ENCODE measurements around the gene BRD3. TPM values are rescaled to one million over a fixed set of nuclear protein-coding genes. Genes with fewer than 3 reads are reported as not detected.
A peak's percentile ranks its signal among the peaks of the same experiment; 100 is the strongest.

The BRD3 gene
- total RNA-seq, 1 donor from 2014 or later: 35.5 TPM

- Histone ChIP-seq H3K27me3 (ENCODE audit: low read depth) (no peaks in the 10 kb centered on the region), H3K4me3 (no peak overlapping the region), H3K4me1 (peaks cover 11% of the 10 kb centered on the region), H3K27ac (no peak overlapping the region), H3K36me3 (peaks cover 41% of the 10 kb centered on the region), H3K9me3 (no peaks in the 10 kb centered on the region)
- intact Hi-C loops (cut with DNase I): no loop called here
- DNase-seq (no peak), ATAC-seq (no peak)
- TF ChIP-seq CTCF (IDR thresholded peaks at IDR 0.05): no peak
Measured at GRCh38 chr9:134028575-134029247, 39.1 kb downstream of the BRD3 start.

- no peak overlapping the region for H3K4me3 ChIP-seq
- H3K9me3 ChIP-seq: no peaks in the 10 kb centered on the region
- no peak for TF ChIP-seq CTCF (IDR thresholded peaks at IDR 0.05)
- intact Hi-C loops (cut with DNase I): no loop called here
- H3K27me3 ChIP-seq (ENCODE audit: low read depth): no peaks in the 10 kb centered on the region
- ATAC-seq: no peak
- no peak overlapping the region for H3K27ac ChIP-seq
- H3K4me1 ChIP-seq: peaks cover 11% of the 10 kb centered on the region
- DNase-seq: no peak
- H3K36me3 ChIP-seq: peaks cover 34% of the 10 kb centered on the region
Measured at GRCh38 chr9:134028076-134028475, 39.8 kb downstream of the BRD3 start.

DNA sequence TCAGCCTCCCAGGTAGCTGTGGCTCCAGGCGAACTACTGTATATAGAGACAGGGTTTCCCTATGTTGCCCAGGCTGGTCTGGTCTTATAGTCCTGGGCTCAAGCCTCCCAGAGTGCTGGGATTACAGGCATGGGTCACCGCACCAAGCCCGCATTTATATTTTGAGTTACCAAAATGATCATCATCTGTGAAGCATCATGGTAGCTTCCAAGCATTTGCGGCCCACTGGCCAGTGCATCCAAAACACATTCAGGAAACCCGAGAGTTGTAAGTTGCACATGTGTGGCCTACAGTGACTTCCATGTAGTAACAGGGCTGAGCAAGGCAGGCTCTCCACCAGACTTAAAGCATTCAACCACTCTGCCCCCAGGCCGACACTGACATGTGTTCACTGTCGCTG lies 40.3 kb downstream of the BRD3 start:
- DNase-seq (no peak), ATAC-seq (no peak)
- no peak for TF ChIP-seq CTCF (IDR thresholded peaks at IDR 0.05)
- no peak overlapping the region for H3K27ac ChIP-seq
- no peak overlapping the region for H3K4me3 ChIP-seq
- peaks cover 11% of the 10 kb centered on the region for H3K4me1 ChIP-seq
- H3K27me3 ChIP-seq (ENCODE audit: low read depth): no peaks in the 10 kb centered on the region
- intact Hi-C loops (cut with DNase I): no loop called here
- no peaks in the 10 kb centered on the region for H3K9me3 ChIP-seq
- H3K36me3 ChIP-seq: peaks cover 29% of the 10 kb centered on the region

DNA sequence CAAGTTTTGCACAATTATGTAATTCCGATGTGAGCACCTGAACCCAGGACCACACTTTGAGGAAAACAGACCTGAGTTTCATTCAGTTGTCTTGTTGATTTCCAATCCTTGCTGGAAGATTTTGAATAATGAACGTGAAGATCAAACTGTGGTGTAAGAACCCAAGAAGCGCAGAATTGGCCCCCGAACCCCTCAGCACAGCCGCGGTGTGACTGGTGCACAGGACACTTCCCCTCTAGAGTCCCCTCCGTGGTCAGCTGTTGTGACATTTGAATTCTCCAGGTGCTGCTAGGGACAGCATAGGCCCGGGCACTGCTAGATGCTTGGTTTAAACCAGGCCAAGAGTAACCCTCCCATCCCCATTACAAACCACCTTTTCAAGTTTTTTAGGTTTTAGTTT lies 40.8 kb downstream of the BRD3 start:
- no peaks in the 10 kb centered on the region for H3K9me3 ChIP-seq
- ATAC-seq (no peak), DNase-seq (no peak)
- H3K36me3 ChIP-seq: peaks cover 23% of the 10 kb centered on the region
- no peak for TF ChIP-seq CTCF (IDR thresholded peaks at IDR 0.05)
- no peaks in the 10 kb centered on the region for H3K27me3 ChIP-seq (ENCODE audit: low read depth)
- no peak overlapping the region for H3K27ac ChIP-seq
- no peak overlapping the region for H3K4me3 ChIP-seq
- H3K4me1 ChIP-seq: peaks cover 11% of the 10 kb centered on the region
- intact Hi-C loops (cut with DNase I): no loop called here

GRCh38 chr9:134026581-134026980 lies 41.2 kb downstream of the BRD3 start:
- H3K27ac ChIP-seq: no peak overlapping the region
- intact Hi-C loops (cut with DNase I): no loop called here
- DNase-seq (no peak), ATAC-seq (no peak)
- no peaks in the 10 kb centered on the region for H3K9me3 ChIP-seq
- peak overlapping the region; percentile 75 for H3K4me3 ChIP-seq
- no peak for TF ChIP-seq CTCF (IDR thresholded peaks at IDR 0.05)
- H3K4me1 ChIP-seq: peaks cover 11% of the 10 kb centered on the region
- peaks cover 19% of the 10 kb centered on the region for H3K36me3 ChIP-seq
- H3K27me3 ChIP-seq (ENCODE audit: low read depth): no peaks in the 10 kb centered on the region
